ENCODE data around the gene HIGD1A. TPM values are rescaled to one million over a fixed set of nuclear protein-coding genes. Genes with fewer than 3 reads are reported as not detected.

The HIGD1A gene
- 205 and 212 TPM in 2 replicates for total RNA-seq

DNA sequence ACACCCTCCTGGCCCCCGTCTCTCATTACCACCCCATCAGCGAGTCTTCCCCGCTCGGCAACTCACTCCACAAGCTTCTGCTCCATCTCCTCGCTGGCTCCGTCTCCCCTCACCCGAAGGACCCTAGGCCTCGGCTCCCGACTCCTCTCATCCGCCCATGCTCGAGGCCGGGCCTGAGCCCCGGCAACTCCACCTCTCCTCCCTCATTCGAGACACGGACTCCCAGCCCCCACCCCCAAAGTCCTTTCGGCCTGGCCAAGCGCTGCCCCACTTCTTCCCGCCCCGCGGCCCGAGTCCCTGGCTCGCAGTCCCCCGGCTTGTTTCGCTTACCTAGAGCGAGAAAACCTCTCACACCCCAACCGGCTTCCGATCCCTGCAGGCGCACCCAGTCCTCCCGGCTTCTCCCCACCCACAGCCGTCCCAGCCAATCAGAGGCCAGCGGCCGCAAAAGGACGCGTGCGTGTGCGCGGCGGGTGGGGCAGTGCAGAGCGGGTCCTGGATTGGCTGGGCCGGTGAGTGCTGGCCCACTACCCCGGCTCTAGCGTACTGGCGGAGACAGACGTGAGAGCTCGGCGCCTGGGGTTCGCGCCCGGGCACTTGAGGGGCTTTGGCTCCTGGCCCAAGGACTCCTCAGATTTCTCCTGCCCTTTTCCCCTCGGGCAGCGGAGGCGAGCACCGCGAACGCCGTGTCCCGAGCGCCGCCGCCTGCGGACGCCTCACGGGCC lies at the start of gene HIGD1A:
Gene HIGD1A, minus strand, starts transcription at position 385 of the 725 bp plus-strand sequence. CDS start 10,237 bp downstream, outside the sequence.

DNA sequence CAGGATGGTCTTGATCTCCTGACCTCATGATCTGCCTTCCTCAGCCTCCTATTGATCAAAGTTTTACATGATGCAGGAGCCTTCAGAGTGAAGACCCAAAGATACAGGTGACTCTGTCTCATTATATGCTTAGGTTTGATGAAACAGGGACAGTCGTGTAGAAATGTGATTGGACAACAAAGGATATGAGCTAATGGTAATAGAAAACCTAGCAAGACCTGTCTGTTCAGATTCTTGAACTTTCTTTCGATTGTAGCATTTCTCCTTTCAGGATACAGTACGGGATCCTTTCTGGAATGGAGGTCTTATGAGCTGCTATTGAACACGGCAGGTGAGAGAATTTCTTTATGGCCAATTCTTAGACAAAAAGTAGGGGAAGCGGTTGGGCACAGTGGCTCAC lies 4.9 kb upstream of the HIGD1A start, which contains the start of gene ACKR2:
Gene ACKR2, plus strand, starts transcription at position 244 of the 400 bp plus-strand sequence. CDS start 55,058 bp downstream, outside the sequence.

DNA sequence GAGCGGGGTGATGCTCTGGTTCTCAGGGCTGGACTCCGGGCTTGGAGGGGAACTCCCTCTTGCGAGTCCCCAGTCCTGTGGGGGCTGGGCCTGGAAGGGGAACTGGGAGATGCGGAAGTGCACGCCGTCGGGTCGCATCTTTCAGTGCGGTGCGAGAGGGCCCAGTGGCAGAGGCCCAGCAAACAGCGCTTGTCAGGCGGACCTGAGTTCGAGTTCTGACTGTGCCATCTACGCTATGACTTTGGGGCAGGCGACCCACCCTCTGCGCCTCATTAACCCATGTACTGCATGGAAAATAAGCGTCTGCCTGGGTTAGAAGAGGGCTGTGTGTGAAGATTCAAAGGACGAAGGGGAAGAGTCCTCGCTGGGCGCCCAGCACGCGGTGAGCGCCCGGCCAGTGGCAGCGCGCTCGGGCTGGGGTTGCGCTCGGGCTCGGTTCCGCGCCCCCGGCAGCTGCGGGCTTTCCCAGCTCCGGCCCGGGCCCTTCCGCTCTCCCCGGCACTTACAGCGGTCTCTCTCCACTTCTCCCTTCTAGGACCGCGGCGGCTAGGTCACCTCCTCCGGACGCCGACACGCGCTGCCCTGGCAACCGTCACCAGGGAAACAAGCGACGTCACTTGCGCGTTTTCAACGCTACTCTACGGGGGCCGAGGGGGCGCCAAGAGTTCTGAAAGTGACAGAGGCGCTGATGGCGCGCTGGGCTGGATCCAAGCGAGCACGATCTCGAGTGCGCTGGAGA lies 31.5 kb downstream of the HIGD1A start, which contains the start of gene CCDC13:
Gene CCDC13, minus strand, starts transcription at position 584 of the 739 bp plus-strand sequence. CDS start 14,908 bp downstream, outside the sequence.

Small RNAs within 50 kb of the gene (small RNA-seq; reads per million reads assigned to genes)
- gene CCDC13: not detected

Other genes starting within 250 kb of the HIGD1A start
- 83.0 and 100 TPM in 2 replicates for gene SEC22C, start 222.5 kb downstream of the HIGD1A start, total RNA-seq
- 31.9 and 36.4 TPM in 2 replicates for gene SS18L2, start 213.6 kb downstream of the HIGD1A start, total RNA-seq
- 154 and 162 TPM in 2 replicates for gene NKTR, start 203.8 kb downstream of the HIGD1A start, total RNA-seq
- gene ZBTB47, start 150.8 kb downstream of the HIGD1A start, total RNA-seq: 10.0 and 11.6 TPM in 2 replicates
- gene KLHL40, start 119.0 kb downstream of the HIGD1A start, total RNA-seq: under 0.01 TPM in 1 of 2 replicates, not detected in the other
- gene HHATL, start 101.7 kb downstream of the HIGD1A start, total RNA-seq: not detected in 2 replicates
- gene CCDC13, start 31.2 kb downstream of the HIGD1A start, total RNA-seq: 0.07 and 0.40 TPM in 2 replicates
- 0.07 TPM in 1 of 2 replicates, not detected in the other for gene ACKR2, start 5.0 kb upstream of the HIGD1A start, total RNA-seq
- gene CYP8B1, start 71.4 kb upstream of the HIGD1A start, total RNA-seq: not detected in 2 replicates
- 1.1 and 2.4 TPM in 2 replicates for gene ZNF662, start 101.7 kb upstream of the HIGD1A start, total RNA-seq
- gene GASK1A, start 174.8 kb upstream of the HIGD1A start, total RNA-seq: not detected in 2 replicates

Measured in thoracic aorta endothelial cell (primary cell).